Measurements from ENCODE around the gene AGTPBP1. TPM values are rescaled to one million over a fixed set of nuclear protein-coding genes. Genes with fewer than 3 reads are reported as not detected.

AGTPBP1 gene
- polyA plus RNA-seq, 1 of the 3 experiments (the other 2 are of a cell fraction), result 3.8 TPM

- Histone ChIP-seq H3K4me1 (ENCODE audit: control insufficient read depth in 1 of 2, insufficient read depth in 2 of 2, low read depth in 1 of 2, low read length in 1 of 2) (no peaks in the 10 kb centered on the region; a peak in 1 of 4 replicates), H4K20me1 (ENCODE audit: insufficient read depth) (no peaks in the 10 kb centered on the region), H3K79me2 (ENCODE audit: insufficient read depth) (no peaks in the 10 kb centered on the region), H2AFZ (ENCODE audit: low read depth) (no peak overlapping the region), H3K27ac (ENCODE audit: low read depth in 2 of 2, low read length in 1 of 2) (no peak overlapping the region), H3K9ac (no peak overlapping the region), H3K27me3 (ENCODE audit: insufficient read depth) (no peaks in the 10 kb centered on the region), H3K9me3 (no peaks in the 10 kb centered on the region), H3K4me3 (ENCODE audit: low read depth in 2 of 2, low read length in 1 of 2) (no peak overlapping the region), H3F3A (replicated peaks; ENCODE audit: insufficient read depth) (no peaks in the 10 kb centered on the region), H3K36me3 (replicated peaks in 1 of 2; ENCODE audit: control insufficient read depth in 1 of 2, insufficient read depth in 2 of 2, low read length in 1 of 2) (peaks cover 2 to 9% of the 10 kb centered on the region in 2 experiments), H3K9me2 (no peaks in the 10 kb centered on the region), H3K4me2 (no peak overlapping the region)
- WGBS (ENCODE audit: low lambda C conversion rate), result 96% methylated on average over 1 of the region's 1 CpG
- ChIA-PET POLR2A (no interaction called here), CTCF (interaction anchor here (1.3 kb wide), 1 partner anchor 16 kb away, joined by 3 read pairs; no protein-coding TSS in a partner anchor)
- no peak for DNase-seq
- TF ChIP-seq USF1 (IDR thresholded peaks at IDR 0.05; ENCODE audit: borderline replicate concordance, low read depth), result no peak
- no peak for TF ChIP-seq GABPA (IDR thresholded peaks at IDR 0.05; ENCODE audit: low read depth)
- no peak for TF ChIP-seq CHD2 (IDR thresholded peaks at IDR 0.05; ENCODE audit: low read length, partially characterized antibody)
- no peak for TF ChIP-seq TCF12 (IDR thresholded peaks at IDR 0.05)
- no peak for TF ChIP-seq ELF1 (IDR thresholded peaks at IDR 0.05)
- no peak for TF ChIP-seq RFX5 (IDR thresholded peaks at IDR 0.05; ENCODE audit: low read length)
- TF ChIP-seq POLR2AphosphoS5 (IDR thresholded peaks at IDR 0.05; ENCODE audit: low read depth, low read length), result no peak
- no peak for TF ChIP-seq RAD21 (IDR thresholded peaks at IDR 0.05; ENCODE audit: low read length)
- TF ChIP-seq NFIC (IDR thresholded peaks at IDR 0.05; ENCODE audit: borderline replicate concordance), result no peak
- no peak for TF ChIP-seq FOSL2 (IDR thresholded peaks at IDR 0.05; ENCODE audit: borderline replicate concordance, low read depth)
- TF ChIP-seq TEAD4 (IDR thresholded peaks at IDR 0.05; ENCODE audit: borderline replicate concordance, insufficient read depth), result no peak
- TF ChIP-seq GATA2 (CRISPR knock-in tag; IDR thresholded peaks at IDR 0.05), result no peak
- TF ChIP-seq EZH2phosphoT487 (IDR thresholded peaks at IDR 0.05; ENCODE audit: borderline replicate concordance, low read depth), result no peak
- no peak for TF ChIP-seq IRF3 (IDR thresholded peaks at IDR 0.05; ENCODE audit: low read depth, low read length)
- TF ChIP-seq CTCF (IDR thresholded peaks at IDR 0.05), result no peak
- no peak for TF ChIP-seq REST (IDR thresholded peaks at IDR 0.05; ENCODE audit: low read depth, low read length)
- TF ChIP-seq MAX (IDR thresholded peaks at IDR 0.05; ENCODE audit: low read depth), result no peak
- no peak for TF ChIP-seq NRF1 (IDR thresholded peaks at IDR 0.05; ENCODE audit: low read depth, low read length)
- no peak for TF ChIP-seq RXRA (IDR thresholded peaks at IDR 0.05; ENCODE audit: borderline replicate concordance, low read depth)
- TF ChIP-seq YY1 (IDR thresholded peaks at IDR 0.05; ENCODE audit: low read depth), result no peak
Measured at GRCh38 chr9:85647571-85647970, 94.2 kb downstream of the AGTPBP1 start.

All from SK-N-SH (cell line).